Measurements from ENCODE around the gene EML2.

- TF ChIP-seq CTCF (IDR thresholded peaks at IDR 0.05; ENCODE audit: poor library complexity, severe bottlenecking) (no peak), EP300 (conservative IDR thresholded peaks at IDR 0.05; ENCODE audit: poor library complexity, severe bottlenecking) (no peak), SMC3 (conservative IDR thresholded peaks at IDR 0.05; ENCODE audit: poor library complexity) (no peak), TAF1 (IDR thresholded peaks at IDR 0.05; ENCODE audit: low read depth) (no peak)
Measured at GRCh38 chr19:45581576-45581975, 57.6 kb downstream of the EML2 start.

Data from neural cell (in vitro differentiated cells).